ENCODE data around the gene SPOCK1.

- TF ChIP-seq SPI1 (IDR thresholded peaks at IDR 0.05; ENCODE audit: borderline replicate concordance, low read depth, low read length) (no peak), KAT8 (IDR thresholded peaks at IDR 0.05; ENCODE audit: low read depth) (no peak)
Measured at GRCh38 chr5:137216976-137217598, 282.0 kb downstream of the SPOCK1 start.
